Neural cell (in vitro differentiated cells): ENCODE data around the gene INO80E. TPM values are rescaled to one million over a fixed set of nuclear protein-coding genes. Genes with fewer than 3 reads are reported as not detected.

Experiments used
- H2AFZ ChIP-seq: fragments of 200-600, 300-800 bp; sonication (generic), shearing (Covaris generic); 2 replicates; pipeline ENCODE4 v1.6.0; 2014; ENCODE audit warnings: low read depth, mild to moderate bottlenecking, antibody characterized with exemption, low read length, moderate library complexity
- H3F3A ChIP-seq: fragments of 200-600 bp; shearing (Covaris generic); 2 replicates; pipeline ENCODE4 v1.6.1; 2016; ENCODE audit warnings: mild to moderate bottlenecking, moderate library complexity, mixed read lengths, antibody characterized with exemption, low read length; ENCODE audit not compliant: insufficient read depth, poor library complexity, severe bottlenecking
- H3K27ac ChIP-seq: fragments of 200-600, 300-800 bp; sonication (generic), shearing (Covaris generic); 2 replicates; pipeline ENCODE4 v1.5.1; 2014; ENCODE audit warnings: mild to moderate bottlenecking, low read length, moderate library complexity
- H3K27me3 ChIP-seq: fragments of 300-800, 200-600 bp; sonication (generic), shearing (Covaris generic); 2 replicates; pipeline ENCODE4 v1.6.0; 2014; ENCODE audit warnings: mild to moderate bottlenecking, low read depth, low read length, moderate library complexity; ENCODE audit not compliant: insufficient read depth
- H3K36me3 ChIP-seq: fragments of 300-800, 200-600 bp; sonication (generic), shearing (Covaris generic); 2 replicates; pipeline ENCODE4 v1.5.1; 2014; ENCODE audit warnings: mild to moderate bottlenecking, antibody characterized with exemption, low read length, moderate library complexity; ENCODE audit not compliant: insufficient read depth
- H3K4me2 ChIP-seq: fragments of 300-800, 200-600 bp; sonication (generic), shearing (Covaris generic); 2 replicates; pipeline ENCODE4 v1.6.0; 2014; ENCODE audit warnings: mild to moderate bottlenecking, low read length
- H3K4me3 ChIP-seq: fragments of 300-800, 200-600 bp; sonication (generic), shearing (Covaris generic); 2 replicates; pipeline ENCODE4 v1.5.1; 2014; ENCODE audit warnings: mild to moderate bottlenecking, low read length, moderate library complexity
- H3K79me2 ChIP-seq: fragments of 200-600 bp; shearing (Covaris generic); replicated peaks from 2 replicates; pipeline ENCODE4 v1.6.0; 2014; ENCODE audit warnings: mild to moderate bottlenecking, low read length, moderate library complexity; ENCODE audit not compliant: insufficient read depth
- H3K9ac ChIP-seq: fragments of 300-800, 200-600 bp; sonication (generic), shearing (Covaris generic); 2 replicates; pipeline ENCODE4 v1.6.1; 2016; ENCODE audit warnings: mild to moderate bottlenecking, low read length, mixed read lengths
- H3K9me2 ChIP-seq: fragments of 200-600 bp; shearing (Covaris generic); 2 replicates; pipeline ENCODE4 v1.6.1; 2016; ENCODE audit warnings: mild to moderate bottlenecking, low read length, mixed read lengths; ENCODE audit not compliant: insufficient read depth
- H3K9me3 ChIP-seq: fragments of 200-600, 300-800 bp; sonication (generic), shearing (Covaris generic); 2 replicates; pipeline ENCODE4 v1.6.1; 2016; ENCODE audit warnings: mild to moderate bottlenecking, mixed run types, low read length, moderate library complexity, mixed read lengths
- H4K20me1 ChIP-seq: fragments of 200-600 bp; shearing (Covaris generic); 2 replicates; pipeline ENCODE4 v1.6.1; 2016; ENCODE audit warnings: mild to moderate bottlenecking, mixed run types; ENCODE audit not compliant: insufficient read depth
- EP300 ChIP-seq: fragments of 450-650 bp; conservative IDR thresholded peaks from 2 replicates; pipeline ENCODE4 v1.6.1; 2014; ENCODE audit warnings: antibody characterized with exemption, mild to moderate bottlenecking, moderate library complexity; ENCODE audit not compliant: poor library complexity, severe bottlenecking
- EZH2 ChIP-seq: fragments of 200-600, 300-800 bp; shearing (Covaris generic), sonication (generic); IDR thresholded peaks from 2 replicates; pipeline ENCODE4 v1.6.1; 2014; ENCODE audit warnings: antibody characterized with exemption, low read length, borderline replicate concordance, mild to moderate bottlenecking; ENCODE audit not compliant: insufficient read depth, poor library complexity, severe bottlenecking
- MXI1 ChIP-seq: fragments of 450-650 bp; conservative IDR thresholded peaks from 2 replicates; pipeline ENCODE4 v1.6.1; 2014; ENCODE audit warnings: antibody characterized with exemption, mild to moderate bottlenecking; ENCODE audit not compliant: poor library complexity, severe bottlenecking
- POLR2AphosphoS5 ChIP-seq: IDR thresholded peaks from 2 replicates; pipeline ENCODE4 v1.6.1; 2012
- RAD21 ChIP-seq: fragments of 450-650 bp; conservative IDR thresholded peaks from 2 replicates; pipeline ENCODE4 v1.6.1; 2014; ENCODE audit warnings: antibody characterized with exemption, mild to moderate bottlenecking, moderate library complexity
- SMC3 ChIP-seq: fragments of 450-650 bp; conservative IDR thresholded peaks from 2 replicates; pipeline ENCODE4 v1.6.1; 2014; ENCODE audit warnings: antibody characterized with exemption, mild to moderate bottlenecking, moderate library complexity; ENCODE audit not compliant: poor library complexity
- TAF1 ChIP-seq: IDR thresholded peaks from 2 replicates; pipeline ENCODE4 v1.6.1; 2012; ENCODE audit warnings: low read depth
- polyA plus RNA-seq: library from polyadenylated mRNA; depleted of rRNA; stranded (reverse); fragments of >200 nt; gene quantifications from 2 replicates; pipeline ENCODE4 v1.2.3, GENCODE V29; 2014
- TF ChIP-seq, protein P1 (sequence below): IDR thresholded peaks from 2 replicates; pipeline ENCODE4 v1.6.1; 2012; ENCODE audit warnings: borderline replicate concordance
- TF ChIP-seq, protein P2 (sequence below): fragments of 450-650 bp; IDR thresholded peaks from 2 replicates; pipeline ENCODE4 v1.5.1; 2014; ENCODE audit warnings: antibody characterized with exemption, mild to moderate bottlenecking, moderate library complexity; ENCODE audit not compliant: poor library complexity, severe bottlenecking

Gene INO80E
- polyA plus RNA-seq, 1 donor from 2014 or later: 130 TPM

DNA sequence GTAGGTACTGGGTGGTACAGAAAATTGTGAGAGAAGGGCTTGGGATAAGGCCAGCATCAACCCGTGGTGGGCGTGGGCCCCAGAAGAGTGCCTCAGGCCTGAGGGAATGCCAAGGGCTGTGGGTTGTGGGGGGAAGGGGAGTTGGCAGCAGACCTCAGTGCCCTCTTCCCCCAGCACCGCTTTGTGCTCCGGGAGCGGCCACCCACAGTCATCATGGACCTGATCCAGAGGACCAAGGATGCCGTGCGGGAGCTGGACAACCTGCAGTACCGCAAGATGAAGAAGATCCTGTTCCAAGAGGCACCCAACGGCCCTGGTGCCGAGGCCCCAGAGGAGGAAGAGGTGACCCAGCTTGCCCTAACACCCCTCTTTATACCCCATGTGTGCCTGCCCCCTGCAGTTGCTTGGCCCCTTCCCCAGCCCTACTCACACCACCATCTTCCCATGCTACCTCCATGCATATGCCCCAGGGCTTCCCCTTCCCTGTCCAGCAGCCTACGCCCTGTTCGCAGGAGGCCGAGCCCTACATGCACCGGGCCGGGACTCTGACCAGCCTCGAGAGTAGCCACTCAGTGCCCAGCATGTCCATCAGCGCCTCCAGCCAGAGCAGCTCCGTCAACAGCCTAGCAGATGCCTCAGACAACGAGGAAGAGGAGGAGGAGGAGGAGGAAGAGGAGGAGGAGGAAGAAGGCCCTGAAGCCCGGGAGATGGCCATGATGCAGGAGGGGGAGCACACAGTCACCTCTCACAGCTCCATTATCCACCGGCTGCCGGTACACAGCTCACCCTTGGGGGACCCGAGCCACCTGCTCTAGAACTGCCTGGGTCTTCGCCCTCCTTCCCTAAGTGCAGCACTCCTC lies 13.3 kb upstream of the INO80E start:
- Histone ChIP-seq H3K27ac (no peak overlapping the region), H3K9me3 (no peaks in the 10 kb centered on the region), H4K20me1 (peaks cover 4% of the 10 kb centered on the region), H3K36me3 (no peaks in the 10 kb centered on the region), H2AFZ (no peak overlapping the region), H3F3A (no peaks in the 10 kb centered on the region), H3K4me2 (no peak overlapping the region), H3K9ac (no peak overlapping the region), H3K27me3 (no peaks in the 10 kb centered on the region), H3K4me3 (no peak overlapping the region), H3K9me2 (no peaks in the 10 kb centered on the region), H3K79me2 (peaks cover 2% of the 10 kb centered on the region)
- no peak for TF ChIP-seq EZH2
- TF ChIP-seq, protein P1, sequence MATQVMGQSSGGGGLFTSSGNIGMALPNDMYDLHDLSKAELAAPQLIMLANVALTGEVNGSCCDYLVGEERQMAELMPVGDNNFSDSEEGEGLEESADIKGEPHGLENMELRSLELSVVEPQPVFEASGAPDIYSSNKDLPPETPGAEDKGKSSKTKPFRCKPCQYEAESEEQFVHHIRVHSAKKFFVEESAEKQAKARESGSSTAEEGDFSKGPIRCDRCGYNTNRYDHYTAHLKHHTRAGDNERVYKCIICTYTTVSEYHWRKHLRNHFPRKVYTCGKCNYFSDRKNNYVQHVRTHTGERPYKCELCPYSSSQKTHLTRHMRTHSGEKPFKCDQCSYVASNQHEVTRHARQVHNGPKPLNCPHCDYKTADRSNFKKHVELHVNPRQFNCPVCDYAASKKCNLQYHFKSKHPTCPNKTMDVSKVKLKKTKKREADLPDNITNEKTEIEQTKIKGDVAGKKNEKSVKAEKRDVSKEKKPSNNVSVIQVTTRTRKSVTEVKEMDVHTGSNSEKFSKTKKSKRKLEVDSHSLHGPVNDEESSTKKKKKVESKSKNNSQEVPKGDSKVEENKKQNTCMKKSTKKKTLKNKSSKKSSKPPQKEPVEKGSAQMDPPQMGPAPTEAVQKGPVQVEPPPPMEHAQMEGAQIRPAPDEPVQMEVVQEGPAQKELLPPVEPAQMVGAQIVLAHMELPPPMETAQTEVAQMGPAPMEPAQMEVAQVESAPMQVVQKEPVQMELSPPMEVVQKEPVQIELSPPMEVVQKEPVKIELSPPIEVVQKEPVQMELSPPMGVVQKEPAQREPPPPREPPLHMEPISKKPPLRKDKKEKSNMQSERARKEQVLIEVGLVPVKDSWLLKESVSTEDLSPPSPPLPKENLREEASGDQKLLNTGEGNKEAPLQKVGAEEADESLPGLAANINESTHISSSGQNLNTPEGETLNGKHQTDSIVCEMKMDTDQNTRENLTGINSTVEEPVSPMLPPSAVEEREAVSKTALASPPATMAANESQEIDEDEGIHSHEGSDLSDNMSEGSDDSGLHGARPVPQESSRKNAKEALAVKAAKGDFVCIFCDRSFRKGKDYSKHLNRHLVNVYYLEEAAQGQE: no peak
- no peak for TF ChIP-seq RAD21
- no peak for TF ChIP-seq TAF1

GRCh38 chr16:29983420-29984136 lies 12.5 kb upstream of the INO80E start:
- no peaks in the 10 kb centered on the region for H3K36me3 ChIP-seq
- no peak overlapping the region for H3K4me3 ChIP-seq
- no peak for TF ChIP-seq TAF1
- TF ChIP-seq RAD21: no peak
- TF ChIP-seq, protein P1: no peak
- no peak for TF ChIP-seq EP300
- no peak for TF ChIP-seq SMC3
- TF ChIP-seq, protein P2, sequence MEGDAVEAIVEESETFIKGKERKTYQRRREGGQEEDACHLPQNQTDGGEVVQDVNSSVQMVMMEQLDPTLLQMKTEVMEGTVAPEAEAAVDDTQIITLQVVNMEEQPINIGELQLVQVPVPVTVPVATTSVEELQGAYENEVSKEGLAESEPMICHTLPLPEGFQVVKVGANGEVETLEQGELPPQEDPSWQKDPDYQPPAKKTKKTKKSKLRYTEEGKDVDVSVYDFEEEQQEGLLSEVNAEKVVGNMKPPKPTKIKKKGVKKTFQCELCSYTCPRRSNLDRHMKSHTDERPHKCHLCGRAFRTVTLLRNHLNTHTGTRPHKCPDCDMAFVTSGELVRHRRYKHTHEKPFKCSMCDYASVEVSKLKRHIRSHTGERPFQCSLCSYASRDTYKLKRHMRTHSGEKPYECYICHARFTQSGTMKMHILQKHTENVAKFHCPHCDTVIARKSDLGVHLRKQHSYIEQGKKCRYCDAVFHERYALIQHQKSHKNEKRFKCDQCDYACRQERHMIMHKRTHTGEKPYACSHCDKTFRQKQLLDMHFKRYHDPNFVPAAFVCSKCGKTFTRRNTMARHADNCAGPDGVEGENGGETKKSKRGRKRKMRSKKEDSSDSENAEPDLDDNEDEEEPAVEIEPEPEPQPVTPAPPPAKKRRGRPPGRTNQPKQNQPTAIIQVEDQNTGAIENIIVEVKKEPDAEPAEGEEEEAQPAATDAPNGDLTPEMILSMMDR: no peak
- no peak for TF ChIP-seq MXI1
- TF ChIP-seq POLR2AphosphoS5: no peak
- no peaks in the 10 kb centered on the region for H3F3A ChIP-seq
- no peak overlapping the region for H3K27ac ChIP-seq
- no peak overlapping the region for H3K9ac ChIP-seq
- H3K9me3 ChIP-seq: no peaks in the 10 kb centered on the region
- H3K9me2 ChIP-seq: no peaks in the 10 kb centered on the region
- H2AFZ ChIP-seq: no peak overlapping the region
- H4K20me1 ChIP-seq: no peaks in the 10 kb centered on the region
- H3K4me2 ChIP-seq: no peak overlapping the region
- no peaks in the 10 kb centered on the region for H3K79me2 ChIP-seq
- no peaks in the 10 kb centered on the region for H3K27me3 ChIP-seq
